ENCODE results near the gene ZFR2. TPM values are rescaled to one million over a fixed set of nuclear protein-coding genes. Genes with fewer than 3 reads are reported as not detected.
"Not testable (repeated sequence)": the region's sequence is repeated elsewhere in the genome, so short reads cannot be mapped to it uniquely, and the experiment has no call there.

ZFR2 gene
- total RNA-seq, 2 donors from 2014 or later: 0.56 TPM; not detected in 1

DNA sequence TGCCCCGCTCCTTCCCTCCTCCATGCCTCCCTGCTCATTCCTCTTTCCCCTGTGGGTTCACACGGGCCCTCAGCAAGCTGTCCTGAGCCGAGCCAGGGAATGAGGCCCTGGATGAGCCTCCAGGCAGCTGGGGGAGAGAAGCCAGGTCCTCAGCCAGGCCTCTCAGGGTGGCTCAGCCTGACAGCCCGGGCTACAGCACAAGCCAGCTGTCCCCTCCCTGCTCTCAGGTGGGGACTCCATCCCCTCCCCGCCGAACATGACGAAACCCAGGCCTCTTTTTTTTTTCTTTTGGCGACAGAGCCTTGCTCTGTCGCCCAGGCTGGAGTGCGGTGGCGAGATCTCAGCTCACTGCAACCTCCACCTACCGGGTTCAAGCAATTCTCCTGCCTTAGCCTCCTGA, 42.7 kb downstream of the ZFR2 start:
- H3K4me3 Mint-ChIP-seq: no peak overlapping the region
- DNase-seq (no peak), ATAC-seq (replicated peaks in 1 of 2) (no peak)
- no peaks in the 10 kb centered on the region for H3K36me3 Mint-ChIP-seq (ENCODE audit: insufficient read depth in 2 of 2)
- H3K4me1 Mint-ChIP-seq (ENCODE audit: low read depth): peaks cover 9% of the 10 kb centered on the region
- H3K27me3 Mint-ChIP-seq (ENCODE audit: low read depth): no peaks in the 10 kb centered on the region
- H3K27ac Mint-ChIP-seq: no peak overlapping the region
- H3K9me3 Mint-ChIP-seq: no peaks in the 10 kb centered on the region

DNA sequence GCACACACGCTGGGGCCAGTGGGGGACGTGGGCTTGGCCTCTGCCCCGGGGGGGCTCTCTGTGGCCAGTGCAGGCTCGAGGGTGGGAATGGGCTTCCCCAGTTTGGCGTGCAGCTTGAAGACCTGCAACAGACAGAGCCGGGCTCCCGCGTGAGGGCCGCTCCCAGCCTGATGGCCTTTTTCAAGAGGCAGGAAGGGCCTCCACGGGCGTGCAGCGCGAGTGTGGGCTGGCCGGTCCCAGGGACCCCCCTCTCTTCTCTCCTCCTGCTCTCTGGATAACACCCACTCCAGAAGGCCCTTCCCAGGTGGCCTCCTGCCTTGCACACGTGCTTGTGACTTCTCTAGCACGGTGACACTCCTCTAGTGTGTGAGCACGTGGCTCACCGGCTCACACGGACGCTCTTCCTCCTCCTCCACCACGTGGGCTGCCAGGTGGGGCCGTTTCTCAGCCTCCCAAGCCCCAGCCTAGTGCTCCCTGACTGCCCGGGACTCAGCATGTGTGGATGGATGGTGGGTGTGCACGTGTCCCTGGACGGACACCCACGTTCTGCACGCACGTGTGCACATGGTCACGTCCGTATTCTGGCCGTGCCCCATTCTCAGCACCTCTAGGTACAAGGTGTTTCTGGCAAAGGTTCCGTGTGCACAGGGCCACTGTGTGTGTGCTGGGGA, 43.4 kb downstream of the ZFR2 start:
- no peak overlapping the region for H3K27ac Mint-ChIP-seq
- DNase-seq: no peak
- H3K27me3 Mint-ChIP-seq (ENCODE audit: low read depth): no peaks in the 10 kb centered on the region
- H3K4me1 Mint-ChIP-seq (ENCODE audit: low read depth): peaks cover 9% of the 10 kb centered on the region
- ATAC-seq (replicated peaks in 1 of 2): no peak
- no peaks in the 10 kb centered on the region for H3K36me3 Mint-ChIP-seq (ENCODE audit: insufficient read depth in 2 of 2)
- H3K4me3 Mint-ChIP-seq: no peak overlapping the region
- no peaks in the 10 kb centered on the region for H3K9me3 Mint-ChIP-seq

GRCh38 chr19:3823350-3823713, 45.5 kb downstream of the ZFR2 start:
- peaks cover 16% of the 10 kb centered on the region for H3K4me1 Mint-ChIP-seq (ENCODE audit: low read depth)
- H3K36me3 Mint-ChIP-seq (ENCODE audit: insufficient read depth in 2 of 2): no peaks in the 10 kb centered on the region
- H3K27me3 Mint-ChIP-seq (ENCODE audit: low read depth): no peaks in the 10 kb centered on the region
- H3K27ac Mint-ChIP-seq: no peak overlapping the region
- no peaks in the 10 kb centered on the region for H3K9me3 Mint-ChIP-seq
- no peak overlapping the region for H3K4me3 Mint-ChIP-seq
- no peak for ATAC-seq (replicated peaks in 1 of 2)
- no peak for DNase-seq

DNA sequence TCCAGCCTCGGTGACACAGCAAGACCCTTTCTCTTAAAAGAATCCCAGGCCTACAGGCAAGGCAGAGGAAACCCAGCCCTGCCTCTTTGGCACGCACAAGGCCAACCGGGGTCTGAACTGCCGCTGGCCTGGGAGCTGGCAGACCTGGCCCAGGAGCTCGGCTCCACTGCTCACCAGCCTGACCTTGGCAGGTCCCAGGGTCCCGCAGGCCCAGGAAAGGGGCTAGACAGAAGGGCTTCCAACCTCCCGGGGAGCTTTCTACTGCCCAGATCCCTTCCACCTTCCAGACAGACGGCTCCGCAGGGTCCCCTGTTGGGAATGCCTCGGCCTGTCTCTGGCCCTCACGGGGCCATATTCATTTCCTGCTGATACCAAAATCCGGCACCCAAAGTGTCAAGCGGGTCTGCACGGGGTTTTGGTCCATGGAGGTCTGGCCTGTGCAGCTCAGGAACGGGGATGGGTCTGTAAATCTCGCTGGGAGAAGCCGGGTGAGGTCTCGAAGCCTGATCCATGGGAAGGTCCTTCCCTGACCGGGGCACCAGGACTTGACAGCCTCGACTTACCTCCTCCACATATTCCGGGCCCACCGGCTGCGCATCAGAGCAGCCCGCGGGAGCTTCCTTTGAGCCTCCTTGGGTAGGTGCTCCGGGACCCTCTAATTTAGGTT, 46.0 kb downstream of the ZFR2 start:
- Mint-ChIP-seq H3K4me3 (no peak overlapping the region), H3K4me1 (ENCODE audit: low read depth) (peaks cover 21% of the 10 kb centered on the region), H3K27ac (no peak overlapping the region), H3K36me3 (ENCODE audit: insufficient read depth in 2 of 2) (no peaks in the 10 kb centered on the region), H3K27me3 (ENCODE audit: low read depth) (no peaks in the 10 kb centered on the region), H3K9me3 (no peaks in the 10 kb centered on the region)
- ATAC-seq (replicated peaks in 1 of 2): no peak
- no peak for DNase-seq

- H3K4me3 Mint-ChIP-seq: peak overlapping the region; percentile 19 to 22
- H3K27me3 Mint-ChIP-seq (ENCODE audit: low read depth): no peaks in the 10 kb centered on the region
- peaks cover 24% of the 10 kb centered on the region for H3K4me1 Mint-ChIP-seq (ENCODE audit: low read depth)
- H3K9me3 Mint-ChIP-seq: no peaks in the 10 kb centered on the region
- ATAC-seq (replicated peaks in 1 of 2) (peak; percentile 80 to 86), DNase-seq (peak; percentile 88 to 96)
- no peaks in the 10 kb centered on the region for H3K36me3 Mint-ChIP-seq (ENCODE audit: insufficient read depth in 2 of 2)
- no peak overlapping the region for H3K27ac Mint-ChIP-seq
These were observed 46.9 kb downstream of the ZFR2 start for GRCh38 chr19:3821857-3822364.

- ATAC-seq (replicated peaks in 1 of 2) (no peak), DNase-seq (no peak)
- Mint-ChIP-seq H3K4me1 (ENCODE audit: low read depth) (peaks cover 24% of the 10 kb centered on the region), H3K27ac (no peak overlapping the region), H3K27me3 (ENCODE audit: low read depth) (no peaks in the 10 kb centered on the region), H3K36me3 (ENCODE audit: insufficient read depth in 2 of 2) (no peaks in the 10 kb centered on the region), H3K4me3 (no peak overlapping the region), H3K9me3 (no peaks in the 10 kb centered on the region)
These were observed 47.7 kb downstream of the ZFR2 start for GRCh38 chr19:3821156-3821555.

DNA sequence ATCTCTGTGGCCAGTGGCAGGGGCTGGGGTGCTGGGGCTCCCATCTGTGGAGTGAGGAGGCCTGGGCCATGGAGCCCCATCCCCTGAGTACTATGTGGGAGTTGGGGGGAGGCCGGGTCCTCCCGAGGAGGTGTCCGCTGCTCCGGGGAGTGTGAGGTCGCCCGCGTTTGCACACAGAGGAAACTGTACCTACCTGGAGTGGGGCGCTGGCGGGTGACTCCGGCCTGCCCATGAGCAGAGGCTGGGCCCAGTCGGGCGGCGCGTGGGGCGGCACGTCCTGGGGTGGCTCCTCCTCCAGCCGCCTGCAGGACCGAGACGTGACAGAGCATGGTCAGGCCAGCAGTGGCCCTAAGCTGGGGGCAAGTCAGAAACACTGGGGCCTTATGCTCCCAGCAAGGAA, 48.8 kb downstream of the ZFR2 start:
- ATAC-seq (replicated peaks in 1 of 2) (no peak), DNase-seq (no peak)
- H3K27me3 Mint-ChIP-seq (ENCODE audit: low read depth): no peaks in the 10 kb centered on the region
- H3K9me3 Mint-ChIP-seq: no peaks in the 10 kb centered on the region
- no peak overlapping the region for H3K27ac Mint-ChIP-seq
- H3K4me3 Mint-ChIP-seq: no peak overlapping the region
- H3K4me1 Mint-ChIP-seq (ENCODE audit: low read depth): peaks cover 24% of the 10 kb centered on the region
- no peaks in the 10 kb centered on the region for H3K36me3 Mint-ChIP-seq (ENCODE audit: insufficient read depth in 2 of 2)

DNA sequence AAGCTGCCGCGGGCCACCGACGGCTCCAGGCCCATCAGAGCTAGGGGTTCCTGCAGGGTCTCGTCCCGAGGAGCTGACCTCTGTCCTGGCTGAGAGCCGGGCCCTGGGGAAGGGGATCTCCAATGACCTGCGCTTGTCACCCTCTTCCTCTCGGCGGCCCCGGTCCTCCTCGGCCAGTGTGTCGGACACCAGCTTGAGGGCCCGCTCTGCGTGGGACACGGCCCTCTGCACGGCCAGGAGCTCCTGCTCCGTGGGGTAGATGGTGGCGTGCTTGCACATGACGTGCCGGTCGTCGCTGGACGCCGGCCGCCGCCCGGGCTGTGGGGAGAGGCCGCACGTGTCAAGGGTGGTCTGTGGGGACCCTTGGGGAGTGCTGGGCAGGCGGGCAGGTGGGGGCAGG, 49.9 kb downstream of the ZFR2 start:
- peaks cover 33% of the 10 kb centered on the region for H3K4me1 Mint-ChIP-seq (ENCODE audit: low read depth)

DNA sequence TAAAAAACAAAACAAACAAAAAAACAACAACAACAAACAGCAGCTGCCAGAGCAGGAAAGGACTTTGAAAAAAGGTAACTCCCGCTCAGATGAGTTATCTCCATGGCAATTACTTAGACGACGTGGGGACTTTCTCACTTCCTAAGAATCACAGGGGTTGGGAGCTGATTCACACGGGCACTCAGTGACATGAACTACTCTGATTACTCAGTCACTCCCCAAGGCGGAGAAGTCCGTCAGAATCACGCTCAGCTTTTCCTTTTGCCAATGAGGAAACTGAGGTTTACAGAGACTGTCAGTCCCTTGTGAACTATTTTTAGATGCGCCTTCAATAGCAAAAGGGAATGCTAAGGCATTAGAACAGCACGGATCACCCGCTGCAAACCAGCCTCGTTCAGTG, 50.4 kb downstream of the ZFR2 start:
- no peaks in the 10 kb centered on the region for H3K27me3 Mint-ChIP-seq (ENCODE audit: low read depth)
- peaks cover 38% of the 10 kb centered on the region for H3K4me1 Mint-ChIP-seq (ENCODE audit: low read depth)
- no peaks in the 10 kb centered on the region for H3K36me3 Mint-ChIP-seq (ENCODE audit: insufficient read depth in 2 of 2)
- H3K9me3 Mint-ChIP-seq: no peaks in the 10 kb centered on the region
- DNase-seq (peak; percentile 45 to 58), ATAC-seq (replicated peaks in 1 of 2) (peak; percentile 78 to 83)
- peak overlapping the region; percentile 31 to 33 for H3K4me3 Mint-ChIP-seq
- H3K27ac Mint-ChIP-seq: no peak overlapping the region

More for the DNA sequence above, 49.9 kb downstream of the ZFR2 start:
- DNase-seq (no peak), ATAC-seq (replicated peaks in 1 of 2) (no peak)
- Mint-ChIP-seq H3K27me3 (ENCODE audit: low read depth) (no peaks in the 10 kb centered on the region), H3K9me3 (no peaks in the 10 kb centered on the region), H3K4me3 (peak overlapping the region in 1 of 2 donors; percentile 33), H3K36me3 (ENCODE audit: insufficient read depth in 2 of 2) (no peaks in the 10 kb centered on the region), H3K27ac (no peak overlapping the region)

GRCh38 chr19:3817761-3818160, 51.1 kb downstream of the ZFR2 start:
- Mint-ChIP-seq H3K27ac (no peak overlapping the region), H3K4me3 (peak overlapping the region; percentile 9 to 33)

DNA sequence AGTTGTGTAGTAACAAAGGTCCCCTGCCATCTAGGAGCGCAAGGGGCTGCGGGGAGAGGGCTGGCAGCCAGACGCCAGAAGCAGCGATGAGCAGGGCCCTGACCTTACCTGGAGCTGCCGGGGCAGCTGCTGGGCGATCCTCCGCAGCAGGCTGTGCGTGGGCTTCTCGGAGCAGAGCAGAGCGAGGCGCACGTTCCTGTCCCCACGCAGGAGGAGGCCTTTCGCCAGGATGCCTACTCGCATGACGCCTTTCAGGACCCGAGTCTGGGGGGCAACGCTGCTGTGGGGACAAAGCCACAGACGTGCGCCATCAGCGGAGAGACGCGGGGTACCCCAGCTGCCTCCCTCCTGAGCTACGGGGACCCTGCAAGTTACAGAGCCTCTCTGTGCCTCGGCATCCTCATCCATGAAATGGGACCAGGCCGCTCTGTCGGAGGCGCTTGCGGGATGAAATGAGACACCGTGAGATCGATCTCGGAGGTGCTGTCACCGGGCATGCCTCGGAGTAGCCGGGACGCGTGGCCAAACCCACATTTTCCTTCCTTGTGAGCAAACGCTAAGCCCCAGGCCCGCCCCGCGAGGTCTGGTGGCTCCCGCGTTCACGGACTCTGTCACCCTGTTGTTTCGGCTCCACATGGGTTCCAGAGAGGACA, 52.1 kb downstream of the ZFR2 start:
- ATAC-seq (replicated peaks in 1 of 2) (no peak), DNase-seq (no peak)
- no peaks in the 10 kb centered on the region for H3K9me3 Mint-ChIP-seq
- H3K4me3 Mint-ChIP-seq: no peak overlapping the region
- H3K27ac Mint-ChIP-seq: no peak overlapping the region
- peaks cover 46% of the 10 kb centered on the region for H3K4me1 Mint-ChIP-seq (ENCODE audit: low read depth)
- no peaks in the 10 kb centered on the region for H3K27me3 Mint-ChIP-seq (ENCODE audit: low read depth)
- no peaks in the 10 kb centered on the region for H3K36me3 Mint-ChIP-seq (ENCODE audit: insufficient read depth in 2 of 2)

More at GRCh38 chr19:3817761-3818160, 51.1 kb downstream of the ZFR2 start:
- H3K9me3 Mint-ChIP-seq: no peaks in the 10 kb centered on the region
- no peaks in the 10 kb centered on the region for H3K27me3 Mint-ChIP-seq (ENCODE audit: low read depth)
- ATAC-seq (replicated peaks in 1 of 2) (no peak), DNase-seq (no peak)
- H3K4me1 Mint-ChIP-seq (ENCODE audit: low read depth): peaks cover 45% of the 10 kb centered on the region
- H3K36me3 Mint-ChIP-seq (ENCODE audit: insufficient read depth in 2 of 2): no peaks in the 10 kb centered on the region

DNA sequence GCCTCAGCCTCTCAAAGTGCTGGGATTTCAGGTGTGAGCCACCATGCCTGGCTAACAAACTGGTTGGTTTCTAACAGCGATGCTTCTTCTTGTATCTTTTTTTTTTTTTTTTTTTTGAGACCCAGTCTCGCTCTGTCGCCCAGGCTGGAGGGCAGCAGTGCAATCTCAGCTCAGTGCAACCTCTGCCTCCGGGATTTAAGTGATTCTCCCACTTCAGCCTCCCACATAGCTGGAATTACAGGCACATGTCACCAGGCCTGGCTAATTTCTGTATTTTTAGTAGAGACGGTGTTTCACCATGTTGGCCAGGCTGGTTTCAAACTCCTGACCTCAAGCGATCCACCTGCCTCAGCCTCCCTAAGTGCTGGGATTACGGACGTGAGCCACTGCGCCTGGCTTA, 52.7 kb downstream of the ZFR2 start:
- not testable (repeated sequence) for H3K27ac Mint-ChIP-seq; ATAC-seq (replicated peaks in 1 of 2); H3K36me3 Mint-ChIP-seq (ENCODE audit: insufficient read depth in 2 of 2); H3K4me3 Mint-ChIP-seq; H3K9me3 Mint-ChIP-seq; H3K27me3 Mint-ChIP-seq (ENCODE audit: low read depth); DNase-seq
- H3K4me1 Mint-ChIP-seq (ENCODE audit: low read depth): peaks cover 48% of the 10 kb centered on the region

GRCh38 chr19:3814648-3815047, 54.2 kb downstream of the ZFR2 start:
- no peak overlapping the region for H3K27ac Mint-ChIP-seq
- H3K4me3 Mint-ChIP-seq: no peak overlapping the region
- peaks cover 54% of the 10 kb centered on the region for H3K4me1 Mint-ChIP-seq (ENCODE audit: low read depth)
- DNase-seq: no peak
- ATAC-seq (replicated peaks in 1 of 2): no peak
- no peaks in the 10 kb centered on the region for H3K9me3 Mint-ChIP-seq
- H3K36me3 Mint-ChIP-seq (ENCODE audit: insufficient read depth in 2 of 2): no peaks in the 10 kb centered on the region
- H3K27me3 Mint-ChIP-seq (ENCODE audit: low read depth): no peaks in the 10 kb centered on the region
